ENCODE measurements around the gene DNM1L.

DNM1L gene

GRCh38 chr12:32679091-32679919 is at the start of gene DNM1L:
TSS of gene DNM1L (plus strand) at chr12:32679301. CDS start at chr12:32679364, 63 bp downstream.
- DNase-seq = peak; percentile 77 to 86 (median 82)

- no peak for DNase-seq
Measured at GRCh38 chr12:32641287-32641901, 37.7 kb upstream of the DNM1L start.

- DNase-seq = no peak
Measured at GRCh38 chr12:32644431-32644830, 34.7 kb upstream of the DNM1L start.

GRCh38 chr12:32647275-32647674 is 31.8 kb upstream of the DNM1L start:
- no peak for DNase-seq

GRCh38 chr12:32650508-32650907 is 28.6 kb upstream of the DNM1L start:
- no peak for DNase-seq

GRCh38 chr12:32651151-32651955 is 27.7 kb upstream of the DNM1L start:
- no peak for DNase-seq

GRCh38 chr12:32651956-32652210 is 27.2 kb upstream of the DNM1L start:
- no peak for DNase-seq

- no peak for DNase-seq
Measured at GRCh38 chr12:32659908-32660440, 19.1 kb upstream of the DNM1L start.

- no peak for DNase-seq
Measured at GRCh38 chr12:32661706-32662105, 17.4 kb upstream of the DNM1L start.

- DNase-seq = no peak
Measured at GRCh38 chr12:32662665-32663064, 16.4 kb upstream of the DNM1L start.

- DNase-seq = no peak
Measured at GRCh38 chr12:32666018-32666417, 13.1 kb upstream of the DNM1L start.

GRCh38 chr12:32669584-32669983 is 9.5 kb upstream of the DNM1L start:
- no peak for DNase-seq

- DNase-seq = no peak
Measured at GRCh38 chr12:32671930-32672780, 6.9 kb upstream of the DNM1L start.

GRCh38 chr12:32679920-32680237 is 778 bp downstream of the DNM1L start:
- no peak for DNase-seq

GRCh38 chr12:32680787-32681186 is 1.7 kb downstream of the DNM1L start:
- DNase-seq = no peak

- DNase-seq = no peak
Measured at GRCh38 chr12:32681272-32681671, 2.2 kb downstream of the DNM1L start.

- no peak for DNase-seq
Measured at GRCh38 chr12:32686340-32686739, 7.2 kb downstream of the DNM1L start.

- no peak for DNase-seq
Measured at GRCh38 chr12:32688786-32689185, 9.7 kb downstream of the DNM1L start.

- DNase-seq = no peak
Measured at GRCh38 chr12:32690927-32691326, 11.8 kb downstream of the DNM1L start.

GRCh38 chr12:32692358-32692757 is 13.3 kb downstream of the DNM1L start:
- no peak for DNase-seq

GRCh38 chr12:32693036-32693435 is 13.9 kb downstream of the DNM1L start:
- no peak for DNase-seq

GRCh38 chr12:32695787-32696186 is 16.7 kb downstream of the DNM1L start:
- DNase-seq = no peak

- no peak for DNase-seq
Measured at GRCh38 chr12:32697445-32697844, 18.3 kb downstream of the DNM1L start.
